ENCODE measurements around the gene C5orf46.
A peak's percentile ranks its signal among the peaks of the same experiment; 100 is the strongest.

C5orf46 gene

DNA sequence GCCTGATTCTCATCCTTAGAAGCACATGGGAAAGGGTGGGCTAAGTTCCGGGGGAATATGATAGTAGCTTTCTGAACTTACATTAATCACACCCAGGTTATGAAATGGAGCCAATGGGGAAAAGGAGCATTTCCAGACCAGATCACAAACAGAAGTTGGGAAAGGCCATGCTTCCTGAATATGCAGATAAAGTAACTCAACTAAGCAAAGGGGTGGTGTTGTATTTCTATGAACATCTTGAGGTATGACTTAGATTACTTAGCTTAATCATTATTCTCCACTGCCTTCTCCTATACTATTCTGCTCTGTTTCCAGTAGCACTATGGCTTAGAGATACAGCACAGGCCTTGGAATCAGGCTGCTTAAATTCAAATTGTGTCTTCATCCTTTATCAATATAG is 10.5 kb downstream of the C5orf46 start:
- TF ChIP-seq, protein P1, sequence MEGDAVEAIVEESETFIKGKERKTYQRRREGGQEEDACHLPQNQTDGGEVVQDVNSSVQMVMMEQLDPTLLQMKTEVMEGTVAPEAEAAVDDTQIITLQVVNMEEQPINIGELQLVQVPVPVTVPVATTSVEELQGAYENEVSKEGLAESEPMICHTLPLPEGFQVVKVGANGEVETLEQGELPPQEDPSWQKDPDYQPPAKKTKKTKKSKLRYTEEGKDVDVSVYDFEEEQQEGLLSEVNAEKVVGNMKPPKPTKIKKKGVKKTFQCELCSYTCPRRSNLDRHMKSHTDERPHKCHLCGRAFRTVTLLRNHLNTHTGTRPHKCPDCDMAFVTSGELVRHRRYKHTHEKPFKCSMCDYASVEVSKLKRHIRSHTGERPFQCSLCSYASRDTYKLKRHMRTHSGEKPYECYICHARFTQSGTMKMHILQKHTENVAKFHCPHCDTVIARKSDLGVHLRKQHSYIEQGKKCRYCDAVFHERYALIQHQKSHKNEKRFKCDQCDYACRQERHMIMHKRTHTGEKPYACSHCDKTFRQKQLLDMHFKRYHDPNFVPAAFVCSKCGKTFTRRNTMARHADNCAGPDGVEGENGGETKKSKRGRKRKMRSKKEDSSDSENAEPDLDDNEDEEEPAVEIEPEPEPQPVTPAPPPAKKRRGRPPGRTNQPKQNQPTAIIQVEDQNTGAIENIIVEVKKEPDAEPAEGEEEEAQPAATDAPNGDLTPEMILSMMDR (IDR thresholded peaks at IDR 0.05; ENCODE audit: low read depth, low read length, missing control alignments) = no peak
- H3K4me3 ChIP-seq (ENCODE audit: low read depth, low read length) = no peak overlapping the region
- no peak for DNase-seq (ENCODE audit: low read depth)

GRCh38 chr5:147893820-147894219 is 12.5 kb downstream of the C5orf46 start:
- TF ChIP-seq, protein P1 (IDR thresholded peaks at IDR 0.05; ENCODE audit: low read depth, low read length, missing control alignments) = no peak
- DNase-seq (ENCODE audit: low read depth) = no peak
- no peak overlapping the region for H3K4me3 ChIP-seq (ENCODE audit: low read depth, low read length)

DNA sequence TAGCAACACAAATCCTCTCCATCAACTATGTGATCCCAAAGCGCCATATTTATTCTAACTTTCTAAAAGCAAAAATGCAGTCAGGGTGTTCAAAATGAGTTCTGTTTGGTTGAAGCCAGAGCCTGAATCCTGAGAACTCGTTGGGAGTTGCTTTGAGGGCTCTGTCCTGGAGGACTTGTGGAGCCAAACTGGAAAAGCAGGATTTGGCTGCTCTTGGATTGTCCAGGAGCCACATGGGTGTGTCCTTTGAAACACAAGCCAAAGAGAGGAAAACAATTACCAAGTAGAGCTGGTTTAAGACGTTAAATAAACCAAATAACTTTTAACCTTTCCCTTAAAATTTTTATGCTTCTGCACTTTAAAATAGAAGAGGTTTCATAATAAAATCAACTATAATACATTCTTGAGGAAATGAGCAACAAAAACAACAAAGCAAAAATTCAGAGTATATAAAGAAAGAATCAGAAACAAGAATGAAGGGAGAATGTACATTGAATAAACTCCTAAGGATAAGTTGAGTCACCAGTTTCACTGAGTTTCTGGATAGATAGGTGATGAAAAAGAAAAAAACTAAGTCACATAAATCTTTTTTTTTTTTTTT is 13.5 kb downstream of the C5orf46 start:
- H3K4me3 ChIP-seq (ENCODE audit: low read depth, low read length) = no peak overlapping the region
- no peak for DNase-seq (ENCODE audit: low read depth)
- TF ChIP-seq, protein P1 (IDR thresholded peaks at IDR 0.05; ENCODE audit: low read depth, low read length, missing control alignments) = no peak

DNA sequence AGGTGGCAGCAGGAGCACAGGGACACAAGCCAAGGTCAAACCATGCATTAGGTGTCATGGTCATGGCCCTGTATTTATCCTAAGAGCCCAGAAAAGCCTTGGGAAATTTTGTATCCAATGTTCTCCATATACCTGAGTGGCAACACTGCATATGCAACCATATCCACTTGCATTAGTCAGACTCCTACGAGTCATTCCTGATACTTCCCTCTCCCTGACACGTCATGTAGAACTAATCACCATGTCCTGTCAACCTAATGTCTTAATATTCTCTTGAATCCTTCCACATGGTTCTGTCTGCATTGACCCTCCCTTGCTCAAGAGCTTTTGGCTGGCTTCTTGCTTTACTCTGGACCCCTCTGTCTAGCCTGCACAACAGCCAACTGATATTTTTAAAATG is 18.4 kb downstream of the C5orf46 start:
- no peak overlapping the region for H3K4me3 ChIP-seq (ENCODE audit: low read depth, low read length)
- DNase-seq (ENCODE audit: low read depth) = no peak

GRCh38 chr5:147887026-147887627 is 19.2 kb downstream of the C5orf46 start:
- DNase-seq (ENCODE audit: low read depth) = no peak
- no peak overlapping the region for H3K4me3 ChIP-seq (ENCODE audit: low read depth, low read length)
- TF ChIP-seq, protein P1 (IDR thresholded peaks at IDR 0.05; ENCODE audit: low read depth, low read length, missing control alignments) = peak; percentile 28

More for the DNA sequence above, 18.4 kb downstream of the C5orf46 start:
- TF ChIP-seq, protein P1 (IDR thresholded peaks at IDR 0.05; ENCODE audit: low read depth, low read length, missing control alignments) = no peak

GRCh38 chr5:147882586-147883313 is 23.6 kb downstream of the C5orf46 start:
- no peak overlapping the region for H3K4me3 ChIP-seq (ENCODE audit: low read depth, low read length)
- TF ChIP-seq, protein P1 (IDR thresholded peaks at IDR 0.05; ENCODE audit: low read depth, low read length, missing control alignments) = no peak
- DNase-seq (ENCODE audit: low read depth) = no peak

Measured in GM12864 (cell line).